HG03575 (cell line): ENCODE data around the gene SEPTIN8.
"Not testable (repeated sequence)": the region's sequence is repeated elsewhere in the genome, so short reads cannot be mapped to it uniquely, and the experiment has no call there.

Experiments used
- ATAC-seq: cut with Tn5 transposase; IDR thresholded peaks from one replicate; pipeline ENCODE4 v1.9.1; 2021; ENCODE audit not compliant: unreplicated experiment, insufficient number of reproducible peaks, low FRiP score; ENCODE audit errors: extremely low read depth

The SEPTIN8 gene

GRCh38 chr5:132813599-132814502 lies 36.8 kb upstream of the SEPTIN8 start:
- no peak for ATAC-seq

GRCh38 chr5:132812781-132813598 lies 36.0 kb upstream of the SEPTIN8 start, which contains the start of gene SOWAHA:
TSS of gene SOWAHA (plus strand) at chr5:132813302. CDS start at chr5:132813622, 320 bp downstream.
- ATAC-seq, result no peak

- ATAC-seq, result no peak
Observed at GRCh38 chr5:132812123-132812765, 35.2 kb upstream of the SEPTIN8 start.

GRCh38 chr5:132810605-132811004 lies 33.6 kb upstream of the SEPTIN8 start:
- no peak for ATAC-seq

- ATAC-seq, result no peak
Observed at GRCh38 chr5:132808866-132809265, 31.8 kb upstream of the SEPTIN8 start.

- ATAC-seq, result no peak
Observed at GRCh38 chr5:132808448-132808847, 31.4 kb upstream of the SEPTIN8 start.

GRCh38 chr5:132807163-132807838 lies 30.3 kb upstream of the SEPTIN8 start:
- no peak for ATAC-seq

GRCh38 chr5:132806804-132807162 lies 29.7 kb upstream of the SEPTIN8 start:
- not testable (repeated sequence) for ATAC-seq

- not testable (repeated sequence) for ATAC-seq
Observed at GRCh38 chr5:132805872-132806271, 28.8 kb upstream of the SEPTIN8 start.

GRCh38 chr5:132804219-132804618 lies 27.2 kb upstream of the SEPTIN8 start:
- ATAC-seq, result not testable (repeated sequence)

- not testable (repeated sequence) for ATAC-seq
Observed at GRCh38 chr5:132802685-132803066, 25.6 kb upstream of the SEPTIN8 start.

- ATAC-seq, result no peak
Observed at GRCh38 chr5:132802044-132802684, 25.1 kb upstream of the SEPTIN8 start.

- no peak for ATAC-seq
Observed at GRCh38 chr5:132800545-132800944, 23.5 kb upstream of the SEPTIN8 start.

- ATAC-seq, result no peak
Observed at GRCh38 chr5:132799392-132799791, 22.4 kb upstream of the SEPTIN8 start.

- ATAC-seq, result no peak
Observed at GRCh38 chr5:132797651-132798050, 20.6 kb upstream of the SEPTIN8 start.

- no peak for ATAC-seq
Observed at GRCh38 chr5:132791026-132791425, 14.0 kb upstream of the SEPTIN8 start.

- no peak for ATAC-seq
Observed at GRCh38 chr5:132790201-132790865, 13.3 kb upstream of the SEPTIN8 start.
